ENCODE measurements around the gene PSEN1.

Gene PSEN1

GRCh38 chr14:73241481-73242165 is 105.3 kb downstream of the PSEN1 start:
- Histone ChIP-seq H3K4me3 (replicated peaks; ENCODE audit: insufficient read depth, low read length) (no peak overlapping the region), H3K27ac (replicated peaks) (no peak overlapping the region), H3K27me3 (ENCODE audit: insufficient read depth, poor library complexity, severe bottlenecking) (peaks cover 14% of the 10 kb centered on the region)
- DNase-seq (ENCODE audit: low read depth in 1 of 2, low spot score in 1 of 2), result no peak
- TF ChIP-seq REST (IDR thresholded peaks at IDR 0.05; ENCODE audit: insufficient replicate concordance, low read depth) (no peak), POLR2AphosphoS5 (IDR thresholded peaks at IDR 0.05; ENCODE audit: low read depth) (no peak)

- H3K27ac ChIP-seq (replicated peaks), result no peak overlapping the region
- TF ChIP-seq GABPA (IDR thresholded peaks at IDR 0.05; ENCODE audit: low read depth) (no peak), SPI1 (IDR thresholded peaks at IDR 0.05; ENCODE audit: borderline replicate concordance, low read depth) (no peak), REST (IDR thresholded peaks at IDR 0.05; ENCODE audit: insufficient replicate concordance, low read depth) (no peak), POLR2AphosphoS5 (IDR thresholded peaks at IDR 0.05; ENCODE audit: low read depth) (no peak), CTCF (IDR thresholded peaks at IDR 0.05; ENCODE audit: insufficient read depth, low read length) (no peak)
- no peak overlapping the region for H3K4me3 ChIP-seq (replicated peaks; ENCODE audit: insufficient read depth, low read length)
- DNase-seq (ENCODE audit: low read depth in 1 of 2, low spot score in 1 of 2), result no peak
- peaks cover 8% of the 10 kb centered on the region for H3K27me3 ChIP-seq (ENCODE audit: insufficient read depth, poor library complexity, severe bottlenecking)
Observed at GRCh38 chr14:73242357-73242901, 106.1 kb downstream of the PSEN1 start.

- DNase-seq (ENCODE audit: low read depth in 1 of 2, low spot score in 1 of 2), result no peak
- Histone ChIP-seq H3K27ac (replicated peaks) (no peak overlapping the region), H3K4me3 (replicated peaks; ENCODE audit: insufficient read depth, low read length) (no peak overlapping the region), H3K27me3 (ENCODE audit: insufficient read depth, poor library complexity, severe bottlenecking) (peaks cover 3% of the 10 kb centered on the region)
- no peak for TF ChIP-seq POLR2AphosphoS5 (IDR thresholded peaks at IDR 0.05; ENCODE audit: low read depth)
- no peak for TF ChIP-seq GABPA (IDR thresholded peaks at IDR 0.05; ENCODE audit: low read depth)
- no peak for TF ChIP-seq CTCF (IDR thresholded peaks at IDR 0.05; ENCODE audit: insufficient read depth, low read length)
- TF ChIP-seq REST (IDR thresholded peaks at IDR 0.05; ENCODE audit: insufficient replicate concordance, low read depth), result no peak
- no peak for TF ChIP-seq SPI1 (IDR thresholded peaks at IDR 0.05; ENCODE audit: borderline replicate concordance, low read depth)
Observed at GRCh38 chr14:73243341-73243740, 107.0 kb downstream of the PSEN1 start.

Data from HL-60 (cell line).